Sigmoid colon (tissue), 7 donors: ENCODE results near the gene STAC. TPM values are rescaled to one million over a fixed set of nuclear protein-coding genes. Genes with fewer than 3 reads are reported as not detected.

Experiments used
- DNase-seq: peaks from one replicate; pipeline ENCODE4 v3.0.0-alpha.2; 2019
- H3K27ac ChIP-seq, 4 donors: fragments of 200-600 bp; sonication (generic); one replicate each; pipeline ENCODE4 v1.5.1; 2016 to 2019; ENCODE audit warnings: mild to moderate bottlenecking in 1 of 4
- H3K27me3 ChIP-seq, 3 donors: fragments of 200-600 bp; sonication (generic); one replicate each; pipeline ENCODE4 v1.5.1; 2019; ENCODE audit warnings: mild to moderate bottlenecking in 1 of 3
- H3K36me3 ChIP-seq, 4 donors: fragments of 200-600 bp; sonication (generic); one replicate each; pipeline ENCODE4 v1.5.1; 2016 to 2019
- H3K4me1 ChIP-seq, 4 donors: fragments of 200-600 bp; sonication (generic); one replicate each; pipeline ENCODE4 v1.5.1; 2017 to 2019
- H3K4me3 ChIP-seq, 4 donors: fragments of 200-600 bp; sonication (generic); one replicate each; pipeline ENCODE4 v1.5.1; 2017 to 2019; ENCODE audit warnings: mild to moderate bottlenecking in 2 of 4, moderate library complexity in 1 of 4
- H3K9me3 ChIP-seq, 4 donors: fragments of 200-600 bp in 3 of 4; sonication (generic) in 3 of 4; one replicate each; pipeline versions ENCODE4 v1.5.1 to v1.6.1; 2013 to 2019
- CTCF ChIP-seq, 4 experiments: fragments of 450-650 bp in 3 of 4; fragments of 200-600 bp in 1 of 4; IDR thresholded peaks; one replicate each; pipeline ENCODE4 v1.5.1; 2016 to 2019; ENCODE audit warnings: antibody characterized with exemption in 4 of 4, mild to moderate bottlenecking in 3 of 4, moderate library complexity in 2 of 4
- EP300 ChIP-seq, 4 donors: sonication (generic); formaldehyde crosslinking; IDR thresholded peaks; one replicate each; pipeline ENCODE4 v1.6.1; 2017; ENCODE audit warnings: antibody characterized with exemption in 4 of 4
- POLR2A ChIP-seq, 2 donors: fragments of 450-650 bp; IDR thresholded peaks; one replicate each; pipeline ENCODE4 v1.6.1; 2016; ENCODE audit warnings: antibody characterized with exemption in 2 of 2, mild to moderate bottlenecking in 2 of 2, moderate library complexity in 2 of 2
- POLR2AphosphoS5 ChIP-seq, 4 donors: sonication (generic); formaldehyde crosslinking; IDR thresholded peaks; one replicate each; pipeline ENCODE4 v1.6.1; 2017; ENCODE audit warnings: antibody characterized with exemption in 4 of 4
- WGBS, 2 donors: extraction: QIAGEN DNeasy Blood & Tissue Kit; methylation state at CpG; one replicate each; pipeline ENCODE4 v1.1.7; 2013; 5-methylcytosine and 5-hydroxymethylcytosine counted together
- intact Hi-C: fragments of 100-400 bp; cut with DNase I; formaldehyde crosslinking; loops from one replicate; pipeline ENCODE4 v1.15.1; 2023
- polyA plus RNA-seq, 3 donors: library from polyadenylated mRNA; stranded (reverse); fragments of 200-250 nt; gene quantifications; one replicate each; pipeline ENCODE4 v1.2.3, GENCODE V29; 2013
- total RNA-seq, 4 donors: library from RNA; depleted of rRNA; stranded (reverse); fragments of >200 nt; gene quantifications; one replicate each; pipeline ENCODE4 v1.1.0, GENCODE V29; 2016
- donor health status: healthy with polysubstance abuse.
- donor health status: Bipolar disorder and iron deficiency.
- donor health status: healthy.

STAC gene
- total and polyA plus RNA-seq, 7 donors: 0.42 to 39.6 (median 17.4) TPM; not detected in 2

DNA sequence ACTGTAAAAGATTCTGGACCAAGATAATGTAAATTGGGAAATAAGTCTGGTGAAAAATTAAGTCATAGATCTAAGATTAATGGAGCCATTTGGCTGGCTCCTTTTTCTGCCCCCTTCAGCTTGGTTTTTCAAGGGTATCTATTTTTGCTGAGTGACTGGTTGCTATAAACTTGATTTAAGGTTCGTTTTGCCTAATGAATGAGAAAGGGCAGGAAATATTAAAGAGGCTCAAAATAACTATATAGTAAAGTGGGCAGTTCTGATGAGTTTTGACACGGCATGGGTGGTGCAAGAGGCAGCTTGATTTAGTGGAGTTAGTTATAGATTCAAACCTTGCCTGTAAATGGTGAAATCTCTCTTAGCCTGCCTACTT lies 140.7 kb downstream of the STAC start:
- Histone ChIP-seq H3K4me1 (peaks cover 0 to 12% (median 8%) of the 10 kb centered on the region in 4 donors), H3K27me3 (no peaks in the 10 kb centered on the region), H3K36me3 (no peaks in the 10 kb centered on the region), H3K4me3 (no peak overlapping the region), H3K9me3 (no peaks in the 10 kb centered on the region), H3K27ac (no peak overlapping the region)
- TF ChIP-seq CTCF (IDR thresholded peaks at IDR 0.05) (no peak), EP300 (IDR thresholded peaks at IDR 0.05) (no peak), POLR2AphosphoS5 (IDR thresholded peaks at IDR 0.05) (no peak), POLR2A (IDR thresholded peaks at IDR 0.05) (no peak)
- intact Hi-C loops: no loop called here
- 52 to 74% methylated on average over 2 of the region's 2 CpGs for WGBS, 2 donors
- DNase-seq: no peak

GRCh38 chr3:36524560-36524959 lies 144.3 kb downstream of the STAC start:
- H3K27ac ChIP-seq: no peak overlapping the region
- H3K9me3 ChIP-seq: no peaks in the 10 kb centered on the region
- DNase-seq: no peak
- H3K36me3 ChIP-seq: no peaks in the 10 kb centered on the region
- H3K4me1 ChIP-seq: peaks cover 0 to 12% (median 8%) of the 10 kb centered on the region in 4 donors
- no peak overlapping the region for H3K4me3 ChIP-seq
- WGBS, 2 donors: 65 to 81% methylated on average over 3 of the region's 3 CpGs
- H3K27me3 ChIP-seq: no peaks in the 10 kb centered on the region
- intact Hi-C loops: no loop called here
- TF ChIP-seq EP300 (IDR thresholded peaks at IDR 0.05) (no peak), POLR2AphosphoS5 (IDR thresholded peaks at IDR 0.05) (no peak), POLR2A (IDR thresholded peaks at IDR 0.05) (no peak), CTCF (IDR thresholded peaks at IDR 0.05) (no peak)

- Histone ChIP-seq H3K9me3 (no peaks in the 10 kb centered on the region), H3K36me3 (no peaks in the 10 kb centered on the region), H3K4me1 (peaks cover 0 to 12% (median 8%) of the 10 kb centered on the region in 4 donors), H3K27me3 (no peaks in the 10 kb centered on the region), H3K4me3 (no peak overlapping the region), H3K27ac (peak overlapping the region in 1 of 4 donors; percentile 29)
- TF ChIP-seq EP300 (IDR thresholded peaks at IDR 0.05) (no peak), CTCF (IDR thresholded peaks at IDR 0.05) (no peak), POLR2AphosphoS5 (IDR thresholded peaks at IDR 0.05) (no peak), POLR2A (IDR thresholded peaks at IDR 0.05) (no peak)
- DNase-seq: no peak
- WGBS, 2 donors: 67 to 86% methylated on average over 3 of the region's 3 CpGs
- intact Hi-C loops: no loop called here
Observed at GRCh38 chr3:36525115-36525801, 145.0 kb downstream of the STAC start.

DNA sequence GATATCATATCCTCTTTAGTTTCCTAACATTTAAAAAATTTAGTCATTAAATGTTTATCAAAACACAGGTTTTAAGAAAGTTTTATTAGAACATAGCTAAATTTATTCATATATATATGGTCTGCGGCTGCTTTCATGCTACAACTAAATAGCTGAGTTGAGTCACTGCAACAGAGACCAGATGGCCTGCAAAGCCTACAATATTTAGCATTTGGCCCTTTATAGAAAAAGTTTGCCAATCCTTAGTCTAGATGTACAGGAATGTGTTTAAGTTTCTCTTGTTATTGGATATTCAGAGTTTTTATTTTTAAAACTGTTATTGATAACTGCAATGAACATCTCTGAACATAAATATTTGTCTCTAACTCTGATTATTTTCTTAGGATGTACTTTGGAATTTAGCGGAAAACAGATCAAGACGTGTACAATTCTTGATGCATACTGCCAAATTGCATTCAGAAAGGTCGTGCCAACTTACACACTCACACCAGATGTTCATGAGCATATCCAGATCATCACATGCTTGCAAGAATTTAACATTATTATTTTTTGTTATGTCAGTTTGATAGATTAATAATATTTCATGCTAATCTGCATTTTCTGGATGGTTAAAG lies 157.9 kb downstream of the STAC start:
- peaks cover 0 to 4% (median 0%) of the 10 kb centered on the region in 4 donors for H3K4me1 ChIP-seq
- H3K4me3 ChIP-seq: no peak overlapping the region
- 70% methylated on average over 4 of the region's 4 CpGs for WGBS, 2 donors
- DNase-seq: no peak
- no peak overlapping the region for H3K27ac ChIP-seq
- TF ChIP-seq POLR2A (IDR thresholded peaks at IDR 0.05) (no peak), EP300 (IDR thresholded peaks at IDR 0.05) (no peak), CTCF (IDR thresholded peaks at IDR 0.05) (no peak), POLR2AphosphoS5 (IDR thresholded peaks at IDR 0.05) (no peak)
- peaks cover 0 to 5% (median 0%) of the 10 kb centered on the region in 4 donors for H3K9me3 ChIP-seq
- no peaks in the 10 kb centered on the region for H3K36me3 ChIP-seq
- no peaks in the 10 kb centered on the region for H3K27me3 ChIP-seq
- intact Hi-C loops: no loop called here
